ENCODE data around the gene ERC2. TPM values are rescaled to one million over a fixed set of nuclear protein-coding genes. Genes with fewer than 3 reads are reported as not detected.

ERC2 gene
- total and polyA plus RNA-seq, 2 of the 13 experiments (the other 11 are each of a cell fraction or from before 2014, with no cell fraction given) = 0.16 to 0.22 TPM

GRCh38 chr3:56368846-56369245, 99.4 kb downstream of the ERC2 start (continued):
- TF ChIP-seq ZMAT3 (CRISPR knock-in tag; conservative IDR thresholded peaks at IDR 0.05) (no peak), TRIM24 (CRISPR knock-in tag; IDR thresholded peaks at IDR 0.05) (no peak)

GRCh38 chr3:56366641-56367162, 101.6 kb downstream of the ERC2 start:
- Histone ChIP-seq H3K79me2 (ENCODE audit: insufficient read depth, low read length) (no peaks in the 10 kb centered on the region), H3K4me3 (replicated peaks in 1 of 3; ENCODE audit: insufficient read depth in 1 of 3, low read depth in 2 of 3, low read length in 3 of 3) (no peak overlapping the region), H3K27me3 (ENCODE audit: control insufficient read depth in 1 of 2, insufficient read depth in 2 of 2, low read length in 2 of 2) (no peaks in the 10 kb centered on the region), H4K20me1 (ENCODE audit: insufficient read depth, low read length) (no peaks in the 10 kb centered on the region), H2AFZ (ENCODE audit: low read length) (no peak overlapping the region), H3K9me3 (ENCODE audit: low read length) (no peaks in the 10 kb centered on the region), H3K9ac (ENCODE audit: insufficient read depth, low read depth, low read length) (no peak overlapping the region), H3K4me2 (ENCODE audit: low read depth, low read length) (no peak overlapping the region), H3K36me3 (replicated peaks in 1 of 2; ENCODE audit: control insufficient read depth in 1 of 2, insufficient read depth in 2 of 2, low read length in 2 of 2) (no peaks in the 10 kb centered on the region), H3K27ac (ENCODE audit: extremely low read length, insufficient read depth, low read length) (no peak overlapping the region), H3K4me1 (ENCODE audit: insufficient read depth, low read length) (no peaks in the 10 kb centered on the region)
- CTCF ChIA-PET (ENCODE audit: low intra/inter-chr PET ratio, low total read pairs) = no interaction called here
- POLR2A ChIA-PET = no interaction called here
- 12% methylated on average over 4 of the region's 4 CpGs for WGBS (ENCODE audit: low lambda C conversion rate)
- BruUV-seq (replicated peaks) = no TSS peak
- in situ Hi-C loops (cut with HindIII; ENCODE audit: extremely low pct_ligation_motif_present, low pct_unique_long_range_greater_than_20kb) = no loop called here
- TF ChIP-seq NFATC3 (CRISPR knock-in tag; IDR thresholded peaks at IDR 0.05) = no peak
- TF ChIP-seq RCOR2 (CRISPR knock-in tag; IDR thresholded peaks at IDR 0.05) = no peak
- no peak for TF ChIP-seq ZSCAN21 (CRISPR knock-in tag; IDR thresholded peaks at IDR 0.05; ENCODE audit: borderline replicate concordance)
- TF ChIP-seq ZFP36L2 (CRISPR knock-in tag; IDR thresholded peaks at IDR 0.05) = no peak
- TF ChIP-seq ZNF724P (CRISPR knock-in tag; IDR thresholded peaks at IDR 0.05; ENCODE audit: borderline replicate concordance) = no peak
- TF ChIP-seq NFIB (CRISPR knock-in tag; IDR thresholded peaks at IDR 0.05; ENCODE audit: borderline replicate concordance) = no peak
- peak; percentile 43 to 55; a peak in 2 of 4 replicates for TF ChIP-seq MAFK (conservative IDR thresholded peaks at IDR 0.05 in 1 of 2, IDR thresholded peaks at IDR 0.05 in 1 of 2; ENCODE audit: low read length in 2 of 2)
- intact Hi-C loops (cut with micrococcal nuclease; ENCODE audit: unreplicated experiment) = no loop called here
- no peak for DNase-seq (ENCODE audit: low spot score)
- no peak for FAIRE-seq
- no peak for ATAC-seq
